ENCODE measurements around the gene HS1BP3. TPM values are rescaled to one million over a fixed set of nuclear protein-coding genes. Genes with fewer than 3 reads are reported as not detected.

Gene HS1BP3
- total and polyA plus RNA-seq, 2 experiments from 2014 or later, result 13.5 to 20.3 TPM

DNA sequence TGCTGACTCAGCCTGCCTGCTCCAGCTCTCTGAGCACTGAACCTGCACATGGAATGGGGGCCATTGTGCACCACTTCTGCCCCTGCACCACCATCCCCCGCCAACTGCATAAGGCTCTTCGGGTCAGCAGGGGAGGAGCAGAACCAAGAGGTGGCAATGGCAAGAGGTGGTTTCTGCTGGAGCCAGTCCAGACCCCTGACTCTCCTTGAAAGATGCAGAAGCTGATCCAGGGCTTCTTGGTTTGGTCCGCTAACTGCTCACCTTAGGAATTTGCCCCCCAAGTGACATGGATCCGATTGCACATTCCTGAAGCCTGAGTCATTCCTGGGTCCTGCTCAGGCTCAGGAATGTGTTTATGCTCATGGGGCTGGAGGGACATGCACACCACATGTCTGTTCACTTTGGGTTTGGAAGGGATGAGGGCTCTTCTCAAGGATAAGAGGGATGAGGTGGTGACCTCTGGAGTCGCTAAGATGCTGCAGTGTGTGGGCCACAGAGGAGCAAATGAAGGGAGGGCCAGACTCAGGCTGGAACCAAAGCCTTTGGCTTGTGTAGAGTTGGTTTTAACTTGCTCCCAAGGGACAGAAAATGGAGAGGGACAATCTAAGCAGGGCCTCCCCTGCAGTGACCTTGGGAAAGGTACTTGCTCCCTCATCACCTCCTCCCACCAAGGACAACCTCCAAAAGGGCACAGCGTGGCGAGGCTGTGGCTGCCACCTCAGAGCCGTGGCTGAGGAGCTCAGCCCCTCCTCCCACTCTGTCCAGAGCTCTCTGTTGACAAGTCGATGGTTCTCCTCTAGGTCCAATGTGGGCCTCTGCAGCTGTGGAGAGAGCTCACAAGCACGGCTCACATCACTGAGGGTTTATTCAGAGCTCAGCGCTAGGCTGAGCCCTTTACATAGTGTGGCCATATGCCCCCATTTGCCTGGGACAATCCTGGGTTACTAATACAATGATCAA, 66.2 kb downstream of the HS1BP3 start:
- Histone ChIP-seq H3K4me1 (ENCODE audit: low read depth) (peaks cover 16% of the 10 kb centered on the region), H3K4me3 (no peak overlapping the region)
- TF ChIP-seq, protein P1, sequence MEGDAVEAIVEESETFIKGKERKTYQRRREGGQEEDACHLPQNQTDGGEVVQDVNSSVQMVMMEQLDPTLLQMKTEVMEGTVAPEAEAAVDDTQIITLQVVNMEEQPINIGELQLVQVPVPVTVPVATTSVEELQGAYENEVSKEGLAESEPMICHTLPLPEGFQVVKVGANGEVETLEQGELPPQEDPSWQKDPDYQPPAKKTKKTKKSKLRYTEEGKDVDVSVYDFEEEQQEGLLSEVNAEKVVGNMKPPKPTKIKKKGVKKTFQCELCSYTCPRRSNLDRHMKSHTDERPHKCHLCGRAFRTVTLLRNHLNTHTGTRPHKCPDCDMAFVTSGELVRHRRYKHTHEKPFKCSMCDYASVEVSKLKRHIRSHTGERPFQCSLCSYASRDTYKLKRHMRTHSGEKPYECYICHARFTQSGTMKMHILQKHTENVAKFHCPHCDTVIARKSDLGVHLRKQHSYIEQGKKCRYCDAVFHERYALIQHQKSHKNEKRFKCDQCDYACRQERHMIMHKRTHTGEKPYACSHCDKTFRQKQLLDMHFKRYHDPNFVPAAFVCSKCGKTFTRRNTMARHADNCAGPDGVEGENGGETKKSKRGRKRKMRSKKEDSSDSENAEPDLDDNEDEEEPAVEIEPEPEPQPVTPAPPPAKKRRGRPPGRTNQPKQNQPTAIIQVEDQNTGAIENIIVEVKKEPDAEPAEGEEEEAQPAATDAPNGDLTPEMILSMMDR (IDR thresholded peaks at IDR 0.05; ENCODE audit: low read depth, low read length), result no peak

DNA sequence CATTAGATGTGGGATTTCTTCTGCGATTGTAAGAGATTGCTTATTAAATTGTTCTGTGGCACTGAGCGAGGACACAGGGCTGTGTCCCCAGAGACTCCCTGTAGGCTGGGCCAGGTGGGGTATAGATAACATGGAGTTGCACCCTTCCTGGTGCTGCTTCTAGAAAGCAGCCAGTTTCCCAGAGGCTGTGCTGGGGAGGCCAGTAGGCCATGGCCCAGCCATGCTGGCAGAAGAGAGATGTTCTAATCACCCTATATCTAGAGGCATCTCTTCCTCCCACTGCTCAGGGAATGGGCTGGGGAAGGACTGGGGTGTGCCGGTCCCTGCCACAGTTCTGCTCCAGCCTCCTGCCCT, 66.9 kb downstream of the HS1BP3 start:
- H3K4me1 ChIP-seq (ENCODE audit: low read depth), result peaks cover 16% of the 10 kb centered on the region
- no peak overlapping the region for H3K4me3 ChIP-seq

More for the DNA sequence above, 66.2 kb downstream of the HS1BP3 start:
- Histone ChIP-seq H3K27me3 (no peaks in the 10 kb centered on the region), H3K9me3 (ENCODE audit: low read depth) (no peaks in the 10 kb centered on the region), H3K27ac (peak overlapping the region; percentile 93), H3K36me3 (no peaks in the 10 kb centered on the region)
- peak; percentile 84 to 97 for DNase-seq (ENCODE audit: low read depth in 1 of 2, low spot score in 1 of 2)

DNA sequence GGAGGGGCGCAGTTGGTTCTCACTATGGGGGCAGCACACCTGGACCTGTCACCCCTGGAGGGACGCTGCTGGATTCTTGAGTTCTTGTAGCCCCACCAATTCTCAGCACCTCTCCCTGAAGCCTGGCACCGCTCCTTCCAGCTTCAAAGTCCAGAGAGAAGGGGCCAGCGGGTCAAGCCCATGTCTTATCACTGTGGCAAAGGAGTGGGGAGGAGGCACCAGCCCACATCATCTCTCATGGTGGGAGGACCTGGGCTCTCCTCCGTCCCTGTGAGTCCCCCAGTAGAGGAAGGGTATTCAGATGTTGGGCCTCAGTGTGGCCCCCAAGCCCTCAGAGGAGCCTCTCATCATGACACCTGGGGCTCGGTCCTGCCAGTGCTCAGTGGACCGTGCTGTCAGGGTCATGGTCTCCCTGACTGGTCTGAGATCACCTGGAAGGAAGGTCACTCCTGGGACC, 67.4 kb downstream of the HS1BP3 start:
- H3K27me3 ChIP-seq, result no peaks in the 10 kb centered on the region
- peaks cover 16% of the 10 kb centered on the region for H3K4me1 ChIP-seq (ENCODE audit: low read depth)
- no peak overlapping the region for H3K4me3 ChIP-seq
- no peak for DNase-seq (ENCODE audit: low read depth in 1 of 2, low spot score in 1 of 2)
- H3K9me3 ChIP-seq (ENCODE audit: low read depth), result no peaks in the 10 kb centered on the region
- TF ChIP-seq, protein P1 (IDR thresholded peaks at IDR 0.05; ENCODE audit: low read depth, low read length), result no peak
- no peaks in the 10 kb centered on the region for H3K36me3 ChIP-seq
- peak overlapping the region; percentile 93 for H3K27ac ChIP-seq

More for the DNA sequence above, 66.9 kb downstream of the HS1BP3 start:
- TF ChIP-seq, protein P1 (IDR thresholded peaks at IDR 0.05; ENCODE audit: low read depth, low read length), result no peak
- Histone ChIP-seq H3K9me3 (ENCODE audit: low read depth) (no peaks in the 10 kb centered on the region), H3K36me3 (no peaks in the 10 kb centered on the region), H3K27me3 (no peaks in the 10 kb centered on the region), H3K27ac (peak overlapping the region; percentile 93)
- no peak for DNase-seq (ENCODE audit: low read depth in 1 of 2, low spot score in 1 of 2)

DNA sequence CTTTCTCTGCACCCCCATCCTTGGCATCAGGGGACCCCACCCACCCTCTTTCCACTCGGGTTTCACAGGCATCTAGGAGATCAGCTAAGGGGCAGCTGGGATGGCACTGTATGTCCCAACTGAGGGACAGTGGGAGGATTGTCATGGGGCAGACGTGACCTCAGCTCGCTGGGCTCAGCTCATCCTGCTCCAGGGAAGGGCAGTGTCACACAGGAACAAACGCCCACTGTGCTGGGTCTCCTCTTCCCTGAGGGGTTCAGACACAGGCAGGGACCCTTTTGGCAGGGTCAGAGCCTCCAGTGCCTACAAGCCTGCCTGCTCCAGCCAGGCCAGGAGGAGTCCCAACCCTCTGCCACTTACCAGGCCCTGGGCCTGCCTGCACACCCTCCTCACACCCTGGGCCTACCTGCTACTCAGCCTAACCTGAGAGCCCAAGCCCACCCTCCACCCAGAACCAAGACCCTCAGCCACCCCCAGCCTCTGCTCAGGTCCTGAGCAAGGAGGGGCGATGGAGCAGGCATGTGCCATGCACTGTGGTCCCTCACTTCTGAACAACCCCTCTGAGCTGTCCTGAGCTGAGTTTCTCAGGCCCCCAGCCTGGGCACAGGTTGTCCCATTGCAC, 68.2 kb downstream of the HS1BP3 start:
- Histone ChIP-seq H3K4me3 (no peak overlapping the region), H3K4me1 (ENCODE audit: low read depth) (peaks cover 16% of the 10 kb centered on the region), H3K36me3 (no peaks in the 10 kb centered on the region), H3K27ac (no peak overlapping the region), H3K9me3 (ENCODE audit: low read depth) (no peaks in the 10 kb centered on the region), H3K27me3 (no peaks in the 10 kb centered on the region)
- no peak for DNase-seq (ENCODE audit: low read depth in 1 of 2, low spot score in 1 of 2)
- TF ChIP-seq, protein P1 (IDR thresholded peaks at IDR 0.05; ENCODE audit: low read depth, low read length), result no peak

DNA sequence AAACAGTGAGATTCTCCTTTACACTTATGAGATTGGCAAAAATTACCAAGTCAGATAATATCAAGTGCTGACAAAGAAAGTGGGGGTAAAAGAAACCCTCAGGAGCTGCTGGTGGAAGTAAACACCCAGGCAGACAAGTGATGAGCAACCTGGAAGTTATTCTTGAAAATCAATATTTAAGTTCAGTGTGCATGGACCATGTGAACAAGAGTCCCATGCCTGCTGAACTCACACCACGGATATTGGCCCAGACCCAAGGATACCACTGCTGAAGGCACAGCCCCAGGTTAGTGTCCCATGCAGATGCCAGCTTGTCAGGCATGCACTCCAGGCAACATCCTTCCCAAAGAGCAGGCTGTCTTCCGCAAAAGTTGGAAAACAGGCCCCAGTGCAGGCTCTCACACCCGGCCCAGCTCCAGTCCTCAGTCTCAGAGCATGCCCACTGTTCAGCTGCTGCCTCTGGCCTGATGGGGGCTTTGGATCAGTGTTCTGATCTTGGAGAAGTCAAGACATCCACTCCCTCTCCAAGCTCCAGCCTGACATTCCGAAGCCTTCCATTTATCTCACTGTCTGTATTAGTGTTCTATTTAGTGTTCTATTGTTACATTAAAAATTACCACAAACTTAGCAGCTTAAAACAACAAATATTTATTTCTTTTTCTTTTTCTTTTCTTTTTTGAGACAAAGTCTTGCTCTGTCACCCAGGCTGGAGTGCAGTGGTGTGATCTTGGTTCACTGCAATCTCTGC, 70.0 kb downstream of the HS1BP3 start:
- no peak for DNase-seq (ENCODE audit: low read depth in 1 of 2, low spot score in 1 of 2)
- Histone ChIP-seq H3K9me3 (ENCODE audit: low read depth) (no peaks in the 10 kb centered on the region), H3K36me3 (no peaks in the 10 kb centered on the region), H3K27ac (no peak overlapping the region), H3K4me3 (no peak overlapping the region), H3K27me3 (no peaks in the 10 kb centered on the region), H3K4me1 (ENCODE audit: low read depth) (peaks cover 16% of the 10 kb centered on the region)
- TF ChIP-seq, protein P1 (IDR thresholded peaks at IDR 0.05; ENCODE audit: low read depth, low read length), result no peak
